Fibroblast of villous mesenchyme (primary cell): ENCODE data around the gene NCAM1. TPM values are rescaled to one million over a fixed set of nuclear protein-coding genes. Genes with fewer than 3 reads are reported as not detected.

Experiments used
- DNase-seq: peaks from one replicate; pipeline ENCODE4 v3.0.0-alpha.2; 2010; ENCODE audit warnings: low read depth
- H3K4me3 ChIP-seq: 2 replicates; pipeline ENCODE4 v1.5.1; 2011; ENCODE audit warnings: low read depth, mild to moderate bottlenecking, low read length
- total RNA-seq: library from RNA; depleted of rRNA; stranded (reverse); fragments of >200 nt; gene quantifications from 2 replicates; pipeline ENCODE4 v1.2.3, GENCODE V29; 2012
- TF ChIP-seq, protein P1 (sequence below): IDR thresholded peaks from 2 replicates; pipeline ENCODE4 v1.5.1; 2012; ENCODE audit warnings: low read depth, mild to moderate bottlenecking, low read length; ENCODE audit not compliant: insufficient read depth

Gene NCAM1
- total RNA-seq, 1 donor, result 0.86 TPM

DNA sequence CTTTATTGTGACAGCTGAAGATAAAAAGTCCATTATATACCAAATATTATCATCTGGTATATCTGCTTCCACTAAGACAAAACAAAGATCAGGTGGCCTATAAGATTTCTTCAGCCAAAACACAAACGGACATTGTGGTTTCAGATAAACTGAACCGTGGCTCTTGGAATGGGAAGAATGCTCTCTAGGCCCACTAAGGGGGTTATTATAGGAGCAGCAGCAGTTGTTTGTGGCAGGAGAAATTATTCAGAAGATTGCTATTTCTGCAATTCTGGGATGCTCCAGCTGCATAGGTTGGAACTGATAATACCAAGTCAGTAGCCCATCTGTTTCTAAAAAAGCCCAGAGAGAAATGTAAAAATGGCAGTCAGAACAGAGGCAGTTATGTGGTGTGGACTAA, 145.3 kb downstream of the NCAM1 start:
- peak; percentile 82 for DNase-seq
- H3K4me3 ChIP-seq, result no peak overlapping the region
- TF ChIP-seq, protein P1, sequence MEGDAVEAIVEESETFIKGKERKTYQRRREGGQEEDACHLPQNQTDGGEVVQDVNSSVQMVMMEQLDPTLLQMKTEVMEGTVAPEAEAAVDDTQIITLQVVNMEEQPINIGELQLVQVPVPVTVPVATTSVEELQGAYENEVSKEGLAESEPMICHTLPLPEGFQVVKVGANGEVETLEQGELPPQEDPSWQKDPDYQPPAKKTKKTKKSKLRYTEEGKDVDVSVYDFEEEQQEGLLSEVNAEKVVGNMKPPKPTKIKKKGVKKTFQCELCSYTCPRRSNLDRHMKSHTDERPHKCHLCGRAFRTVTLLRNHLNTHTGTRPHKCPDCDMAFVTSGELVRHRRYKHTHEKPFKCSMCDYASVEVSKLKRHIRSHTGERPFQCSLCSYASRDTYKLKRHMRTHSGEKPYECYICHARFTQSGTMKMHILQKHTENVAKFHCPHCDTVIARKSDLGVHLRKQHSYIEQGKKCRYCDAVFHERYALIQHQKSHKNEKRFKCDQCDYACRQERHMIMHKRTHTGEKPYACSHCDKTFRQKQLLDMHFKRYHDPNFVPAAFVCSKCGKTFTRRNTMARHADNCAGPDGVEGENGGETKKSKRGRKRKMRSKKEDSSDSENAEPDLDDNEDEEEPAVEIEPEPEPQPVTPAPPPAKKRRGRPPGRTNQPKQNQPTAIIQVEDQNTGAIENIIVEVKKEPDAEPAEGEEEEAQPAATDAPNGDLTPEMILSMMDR, result no peak

DNA sequence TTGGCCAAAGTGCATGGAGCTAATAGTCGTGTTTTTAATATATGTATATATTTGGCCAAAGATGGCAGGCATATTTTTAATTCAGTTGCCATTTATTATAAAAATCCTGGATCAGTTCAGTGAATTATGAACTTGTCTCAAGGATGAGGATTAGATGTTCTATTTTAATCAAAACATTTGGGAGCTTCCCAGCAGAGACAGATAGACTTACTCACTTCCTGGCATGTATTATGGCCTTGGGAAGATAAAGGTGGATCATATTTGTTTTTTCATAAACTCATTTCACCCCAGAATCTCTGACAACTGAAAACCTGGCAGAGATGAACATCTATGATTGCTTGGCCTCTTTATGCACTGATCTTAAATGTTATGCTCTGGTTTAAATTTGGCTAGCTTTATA, 148.8 kb downstream of the NCAM1 start:
- TF ChIP-seq, protein P1, result no peak
- DNase-seq, result peak; percentile 64
- no peak overlapping the region for H3K4me3 ChIP-seq

DNA sequence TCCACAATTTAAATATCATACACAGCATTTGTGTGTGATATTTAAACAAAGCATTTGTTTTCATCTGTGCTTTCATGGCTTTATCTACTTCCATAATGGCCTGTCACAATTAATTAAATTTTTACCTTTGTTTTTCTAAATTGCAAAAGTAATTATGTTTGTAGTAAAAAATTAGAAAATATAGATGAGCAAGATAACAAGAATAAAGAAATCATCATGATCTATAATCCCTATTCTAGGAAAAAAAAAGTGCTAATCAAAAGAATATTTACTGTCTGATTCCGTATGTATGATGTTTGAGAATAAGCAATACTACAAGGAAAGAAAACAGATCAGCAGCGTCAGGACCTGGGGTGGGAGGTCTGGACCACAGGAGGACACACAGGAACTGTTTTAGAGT, 149.9 kb downstream of the NCAM1 start:
- no peak for DNase-seq
- H3K4me3 ChIP-seq, result no peak overlapping the region
- TF ChIP-seq, protein P1, result no peak

DNA sequence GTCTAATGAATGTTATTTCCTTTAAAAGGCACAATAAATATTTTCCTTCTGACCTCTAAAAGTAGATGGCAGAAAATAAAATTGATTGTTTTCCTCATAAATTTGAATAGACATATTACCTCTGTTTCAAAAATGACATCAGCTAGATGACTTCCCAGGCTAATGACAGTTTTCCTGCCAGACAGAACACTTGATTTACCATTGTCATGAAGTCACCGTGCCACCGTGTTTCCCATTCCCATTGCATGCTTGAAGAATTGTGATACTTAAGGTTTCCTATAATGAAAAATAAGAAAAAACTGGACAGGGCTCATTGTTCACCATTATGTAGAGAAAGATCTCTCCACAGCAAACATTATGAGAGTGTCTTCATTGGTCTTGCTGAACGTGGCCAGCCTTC, 151.1 kb downstream of the NCAM1 start:
- TF ChIP-seq, protein P1, result no peak
- DNase-seq, result no peak
- no peak overlapping the region for H3K4me3 ChIP-seq

DNA sequence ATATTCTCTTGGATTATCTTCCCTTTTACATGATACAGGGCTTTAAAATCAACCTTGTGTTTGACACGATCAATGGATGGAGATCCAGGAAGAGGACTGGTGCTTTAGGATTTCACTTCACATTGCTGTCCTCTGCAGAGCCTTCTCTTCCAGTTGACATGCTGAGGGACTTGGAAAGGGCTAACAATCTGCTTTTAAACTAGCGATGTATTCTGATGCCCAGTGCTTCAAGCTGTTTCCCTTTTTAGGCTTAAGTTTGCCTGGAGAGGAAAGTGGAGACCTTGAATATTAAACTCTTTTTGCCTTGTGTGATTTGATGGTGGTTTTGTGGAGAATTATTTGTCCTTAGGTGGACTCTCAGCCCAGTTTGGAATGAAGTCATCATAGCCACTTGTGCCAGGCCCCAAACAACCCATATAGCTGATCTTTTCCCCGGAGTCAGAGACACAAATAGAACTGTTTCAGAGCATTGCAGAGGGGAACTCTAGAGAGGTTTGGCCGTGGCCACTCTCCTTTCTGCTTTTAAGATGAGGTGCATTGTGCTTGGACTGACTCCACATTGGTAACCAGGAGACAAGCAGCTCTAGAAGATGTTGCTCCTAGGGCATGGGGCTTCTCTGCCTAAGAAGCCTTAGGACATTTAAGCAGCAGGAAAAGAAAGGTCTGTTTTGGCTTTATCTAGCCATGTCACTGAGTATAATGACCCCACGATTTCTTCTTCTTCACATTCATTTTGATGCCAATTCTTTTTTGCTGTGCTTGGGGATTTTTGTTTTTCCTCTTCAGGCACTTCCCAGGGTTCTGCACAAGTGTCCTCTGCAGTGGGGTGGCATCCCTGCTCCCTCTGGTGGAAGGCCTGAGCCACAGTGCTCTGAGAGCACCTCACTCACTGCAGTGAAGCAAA, 152.8 kb downstream of the NCAM1 start:
- DNase-seq, result peak; percentile 61
- TF ChIP-seq, protein P1, result peak; percentile 86
- H3K4me3 ChIP-seq, result no peak overlapping the region

DNA sequence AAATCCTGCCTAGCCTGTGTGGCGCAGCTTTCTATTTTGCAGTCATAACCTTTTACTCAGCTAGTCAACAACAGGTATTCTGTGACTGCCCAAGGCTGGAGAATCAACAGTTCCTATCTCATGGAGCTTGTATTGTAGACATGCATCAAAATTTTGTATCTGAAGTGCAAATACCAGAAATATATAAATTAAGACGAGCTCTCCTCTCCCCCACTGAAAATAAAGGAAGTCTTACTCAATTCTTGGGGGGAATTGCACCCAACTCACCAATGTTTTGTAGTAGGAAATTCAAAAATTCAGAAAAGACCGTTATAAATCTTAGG, 153.4 kb downstream of the NCAM1 start:
- TF ChIP-seq, protein P1, result no peak
- DNase-seq, result no peak

DNA sequence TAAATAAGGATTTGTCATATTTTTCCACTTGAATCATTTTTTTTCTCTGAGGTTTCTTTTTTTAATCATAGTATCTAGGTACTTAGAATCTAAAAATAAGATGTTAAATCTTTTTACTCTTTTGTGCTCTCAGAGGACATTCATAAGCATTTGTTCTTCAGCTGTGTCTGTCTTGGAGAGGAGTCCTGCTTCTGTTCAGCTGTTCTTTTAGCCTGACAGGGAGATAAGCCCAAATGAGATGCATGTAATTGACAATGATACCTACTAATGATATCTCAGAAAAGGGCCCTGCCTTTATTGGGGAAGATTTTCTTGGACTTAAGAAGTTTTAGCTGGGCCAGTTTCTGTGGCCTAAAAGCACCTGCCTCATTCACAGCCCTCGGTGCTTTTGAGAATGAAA, 156.9 kb downstream of the NCAM1 start:
- TF ChIP-seq, protein P1, result no peak
- H3K4me3 ChIP-seq, result no peak overlapping the region
- DNase-seq, result no peak

More for the DNA sequence above, 153.4 kb downstream of the NCAM1 start:
- H3K4me3 ChIP-seq, result no peak overlapping the region
